Fibroblast of skin of left quadriceps (primary cell): ENCODE data around the gene LRRFIP1.
"Not testable (repeated sequence)": the region's sequence is repeated elsewhere in the genome, so short reads cannot be mapped to it uniquely, and the experiment has no call there.

Experiments used
- DNase-seq, 2 experiments: peaks; one replicate each; pipeline ENCODE4 v3.0.0-alpha.2; 2013; ENCODE audit warnings: low read depth in 2 of 2

The LRRFIP1 gene

DNA sequence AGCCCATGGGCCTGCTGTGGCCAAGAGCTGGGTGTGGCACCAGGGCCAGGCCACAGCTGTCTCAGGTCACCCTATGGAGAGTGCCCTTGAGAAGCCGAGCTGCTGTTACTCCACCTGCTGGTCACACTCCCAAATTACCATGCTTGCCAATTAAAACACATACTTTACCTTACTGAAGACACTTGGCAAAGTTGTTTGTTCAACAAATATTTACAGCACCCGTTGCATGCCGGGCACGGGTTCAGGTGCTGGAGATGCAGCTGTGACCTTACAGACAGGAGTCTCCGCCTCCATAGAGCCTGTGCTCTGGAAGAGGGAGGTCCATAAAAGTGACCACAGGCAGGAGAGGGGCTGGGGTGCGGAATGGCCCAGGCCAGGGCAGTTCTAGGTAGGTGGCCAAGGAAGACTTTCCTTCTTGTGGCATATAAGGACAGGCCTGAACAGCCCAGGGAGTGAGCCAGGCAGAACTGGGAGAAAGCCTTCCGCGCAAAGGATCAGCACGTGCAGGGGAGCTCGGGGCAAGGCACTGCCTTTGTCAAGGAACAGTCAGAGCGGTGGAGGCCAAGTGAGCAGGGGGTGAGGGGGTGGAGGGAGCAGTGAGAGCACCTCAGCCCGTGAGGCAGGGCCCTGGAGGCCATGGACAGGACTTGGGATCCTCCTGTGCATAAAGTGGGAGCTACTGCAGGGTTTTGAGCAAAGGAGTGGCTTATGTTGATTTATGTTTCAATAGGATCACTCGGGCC, 147.6 kb downstream of the LRRFIP1 start:
- no peak for DNase-seq

DNA sequence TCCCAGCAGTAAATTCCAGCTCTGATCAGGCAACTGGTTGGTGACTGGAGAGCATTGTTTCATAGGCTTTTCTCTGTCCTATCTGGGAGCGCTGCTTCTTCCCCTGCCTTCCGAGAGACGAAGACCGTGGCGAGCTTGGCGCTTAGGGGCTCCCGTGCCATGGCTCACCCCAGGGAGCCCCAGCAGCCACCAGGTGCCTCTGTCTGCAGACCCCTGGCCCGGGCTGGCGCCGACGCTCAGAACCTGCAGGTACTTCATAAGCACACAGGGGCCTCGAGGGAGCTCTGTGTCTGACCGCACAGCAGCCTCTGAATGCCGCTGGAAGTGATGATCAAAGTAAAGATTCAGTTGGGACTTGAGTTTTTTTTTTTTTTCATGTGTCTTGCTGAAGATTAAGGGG, 152.1 kb downstream of the LRRFIP1 start:
- no peak for DNase-seq

DNA sequence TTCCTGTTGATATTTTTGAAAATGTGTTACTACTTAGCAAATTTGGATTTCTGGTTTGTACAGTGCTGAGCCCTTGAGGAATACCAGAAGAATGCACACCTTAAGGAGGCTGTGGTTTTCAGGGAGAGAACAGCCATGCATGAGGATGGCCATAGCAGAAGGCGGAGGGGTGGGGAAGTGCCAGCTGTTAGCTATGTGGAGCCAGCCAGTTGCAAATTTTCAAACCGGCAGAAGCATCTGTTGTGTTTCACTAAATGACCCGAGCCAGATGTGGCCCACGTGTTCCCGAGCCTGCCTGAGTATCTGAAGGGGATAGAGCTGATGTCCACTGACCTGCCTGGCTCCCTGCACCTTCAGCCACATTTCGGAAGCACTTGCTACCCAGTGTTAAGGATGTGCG, 154.8 kb downstream of the LRRFIP1 start:
- no peak for DNase-seq

DNA sequence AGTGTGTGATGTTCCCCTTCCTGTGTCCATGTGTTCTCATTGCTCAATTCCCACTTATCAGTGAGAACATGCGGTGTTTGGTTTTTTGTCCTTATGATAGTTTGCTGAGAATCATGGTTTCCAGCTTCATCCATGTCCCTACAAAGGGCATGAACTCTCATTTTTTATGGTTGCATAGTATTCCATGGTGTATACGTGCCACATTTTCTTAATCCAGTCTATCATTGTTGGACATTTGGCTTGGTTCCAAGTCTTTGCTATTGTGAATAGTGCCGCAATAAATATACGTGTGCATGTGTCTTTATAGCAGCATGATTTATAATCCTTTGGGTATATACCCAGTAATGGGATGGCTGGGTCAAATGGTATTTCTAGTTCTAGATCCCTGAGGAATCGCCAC, 156.3 kb downstream of the LRRFIP1 start:
- DNase-seq, result not testable (repeated sequence)

DNA sequence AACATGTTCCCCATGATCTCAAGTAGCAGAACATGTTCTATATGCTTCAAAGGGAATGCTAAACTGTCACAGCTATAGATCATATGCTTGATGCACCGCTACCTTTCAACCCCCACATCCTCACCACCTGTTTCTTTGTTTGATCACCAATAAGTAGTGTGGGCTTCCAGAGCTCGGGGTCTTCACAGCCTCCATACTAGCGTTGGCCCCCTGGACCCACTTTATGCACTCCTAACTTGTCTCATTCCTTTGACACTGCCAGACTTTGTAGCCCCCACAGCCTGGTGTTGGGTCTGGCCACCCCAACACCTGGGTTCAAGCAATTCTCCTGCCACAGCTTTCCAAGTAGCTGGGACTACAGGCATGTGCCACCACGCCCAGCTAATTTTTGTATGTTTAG, 159.5 kb downstream of the LRRFIP1 start:
- no peak for DNase-seq

DNA sequence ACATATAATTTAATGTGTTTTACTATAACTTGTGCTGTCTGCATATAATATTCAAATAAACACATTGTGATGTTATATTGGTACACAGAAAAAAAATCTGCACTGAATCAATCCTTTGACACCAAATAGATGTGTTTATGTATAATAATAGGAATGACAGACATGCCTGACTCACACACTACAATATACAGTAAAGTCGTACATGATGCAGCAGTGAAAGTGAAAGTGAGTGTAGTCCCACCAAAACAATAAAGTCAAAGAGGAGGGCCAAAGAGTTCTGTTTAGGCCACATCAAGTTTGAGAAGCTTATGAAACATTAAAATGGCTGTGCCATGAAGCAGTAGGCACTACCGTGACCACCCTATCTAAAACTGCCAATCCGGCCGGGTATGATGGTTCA, 163.0 kb downstream of the LRRFIP1 start:
- DNase-seq, result no peak

DNA sequence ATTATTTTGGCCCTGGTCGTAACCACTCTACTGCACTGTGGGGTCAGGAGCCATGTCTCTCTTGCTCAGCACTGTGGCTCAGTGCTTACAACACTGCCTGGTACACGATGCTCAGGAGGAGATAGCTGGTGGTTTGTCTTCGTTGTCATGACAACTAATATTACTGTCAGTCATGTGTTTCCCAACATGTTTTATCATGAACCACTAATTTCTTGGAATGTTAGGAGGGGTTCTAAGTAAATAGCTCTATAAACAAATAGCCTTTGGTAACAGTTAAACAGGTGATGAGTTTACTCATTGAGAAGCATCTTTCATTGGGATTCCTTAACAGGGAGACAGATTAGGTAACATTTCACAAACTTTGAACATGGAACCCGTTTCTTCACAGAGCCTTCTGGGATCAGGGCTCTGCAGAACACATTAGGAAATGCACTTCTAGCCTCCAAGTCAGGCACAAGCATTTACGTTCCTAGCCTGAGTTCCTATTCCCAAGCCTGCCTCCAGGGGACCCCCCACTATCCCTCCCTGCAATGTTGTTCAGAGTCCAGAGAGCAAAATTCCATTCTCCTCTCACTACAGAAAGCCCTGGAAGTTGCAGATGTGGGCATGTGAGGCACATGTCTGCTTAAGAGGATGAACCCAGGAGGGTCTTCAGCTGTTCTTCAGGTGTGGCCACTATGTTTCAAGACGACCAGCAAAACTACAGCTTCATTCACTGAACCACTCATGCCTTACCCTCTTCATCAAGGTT, 164.8 kb downstream of the LRRFIP1 start:
- DNase-seq, result no peak

DNA sequence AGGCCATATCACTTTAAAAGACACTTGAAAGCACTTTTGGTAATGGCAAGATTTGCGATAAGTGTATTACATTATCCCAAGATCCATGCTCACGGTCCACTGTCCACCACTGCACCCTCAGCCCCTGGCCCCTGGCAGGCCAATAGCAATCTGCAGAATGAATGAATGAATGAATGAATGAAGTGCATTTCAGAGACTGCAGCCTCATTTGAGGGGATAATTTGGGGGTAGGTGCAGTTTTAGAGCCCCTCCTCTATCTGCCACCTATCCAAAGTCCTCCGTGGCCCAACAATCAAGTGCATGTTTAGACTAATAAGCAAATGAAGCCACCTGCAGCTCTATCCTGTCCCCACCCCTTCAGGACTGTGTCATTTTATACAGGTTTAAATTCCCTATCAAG, 169.9 kb downstream of the LRRFIP1 start:
- no peak for DNase-seq

DNA sequence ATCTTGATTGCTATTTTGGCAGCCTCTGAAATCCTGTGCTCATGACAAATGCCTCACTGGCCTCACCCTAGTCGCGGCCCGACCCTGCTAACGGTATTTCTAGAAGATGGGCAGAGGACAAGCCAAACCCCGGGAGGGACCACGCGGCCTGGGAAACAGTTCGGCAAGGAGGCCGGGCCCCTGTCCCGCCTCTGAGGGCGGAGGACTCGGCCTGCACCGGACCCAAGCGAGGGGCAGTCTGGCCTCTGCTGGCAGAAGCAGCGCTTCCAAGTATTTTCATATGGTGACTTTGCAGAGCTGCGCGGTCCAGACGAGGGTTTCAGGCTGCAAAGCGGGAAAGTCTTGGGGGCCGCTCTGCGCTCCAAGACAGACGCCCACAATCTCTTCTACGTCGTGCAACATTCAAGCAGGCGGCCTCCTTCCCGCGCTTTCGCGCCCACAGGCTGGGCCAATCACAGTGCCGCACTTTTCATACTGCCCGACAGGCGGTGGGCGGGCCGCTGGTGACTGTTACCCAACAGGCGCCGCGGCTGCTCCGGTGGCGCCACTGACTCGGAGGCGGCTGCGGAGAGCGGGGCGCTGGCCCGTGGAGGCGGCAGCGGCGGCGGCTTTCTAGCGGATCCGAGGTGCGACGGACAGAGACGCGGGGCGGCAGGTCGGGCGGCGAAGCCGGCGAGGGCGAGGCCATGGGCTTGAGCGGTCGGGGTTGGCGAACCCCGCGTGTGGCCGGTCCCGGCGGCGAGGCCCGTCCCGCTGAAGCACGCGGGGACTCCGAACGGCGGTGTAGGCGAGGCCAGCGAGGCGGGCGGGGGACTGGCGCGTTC, 171.1 kb downstream of the LRRFIP1 start, which contains the start of gene RBM44:
Gene RBM44, plus strand, starts transcription at position 544 of the 824 bp plus-strand sequence. CDS start 14,831 bp downstream, outside the sequence.
- no peak for DNase-seq

DNA sequence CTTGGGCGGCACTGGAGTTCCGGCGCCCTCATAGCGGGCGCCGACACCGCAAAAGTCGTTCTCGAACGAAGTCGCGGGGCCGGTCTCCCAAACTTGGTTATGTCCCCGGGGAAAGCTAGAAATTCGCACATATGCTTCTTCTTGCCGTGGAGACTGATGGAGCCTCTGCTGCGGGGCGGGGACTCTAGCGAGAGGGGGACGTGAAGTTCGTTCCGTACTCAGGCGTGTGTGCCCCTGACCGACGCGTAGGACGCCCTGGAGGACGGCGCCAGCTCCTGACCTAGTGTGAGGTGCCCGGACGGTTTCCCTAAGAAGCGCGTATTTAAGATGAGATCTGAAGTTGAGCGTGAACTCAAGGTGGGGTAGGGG, 171.7 kb downstream of the LRRFIP1 start:
- DNase-seq, result no peak

DNA sequence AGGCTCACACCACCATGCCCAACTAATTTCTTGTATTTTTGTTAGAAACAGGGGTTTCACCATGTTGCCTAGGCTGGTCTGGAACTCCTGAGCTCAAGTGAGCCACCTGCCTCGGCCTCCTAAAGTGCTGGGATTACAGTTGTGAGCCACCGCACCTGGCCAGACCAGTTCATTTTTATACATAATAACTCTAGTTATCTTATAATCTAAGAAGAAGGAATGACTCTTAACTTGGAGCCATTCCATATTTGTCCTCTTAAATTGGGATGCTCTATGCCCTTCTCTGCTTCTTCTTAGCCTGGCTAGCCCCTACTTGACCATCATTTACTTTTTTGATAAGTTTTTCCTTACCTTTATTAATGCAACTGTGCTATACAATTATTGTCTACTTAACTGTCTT, 174.1 kb downstream of the LRRFIP1 start:
- no peak for DNase-seq

DNA sequence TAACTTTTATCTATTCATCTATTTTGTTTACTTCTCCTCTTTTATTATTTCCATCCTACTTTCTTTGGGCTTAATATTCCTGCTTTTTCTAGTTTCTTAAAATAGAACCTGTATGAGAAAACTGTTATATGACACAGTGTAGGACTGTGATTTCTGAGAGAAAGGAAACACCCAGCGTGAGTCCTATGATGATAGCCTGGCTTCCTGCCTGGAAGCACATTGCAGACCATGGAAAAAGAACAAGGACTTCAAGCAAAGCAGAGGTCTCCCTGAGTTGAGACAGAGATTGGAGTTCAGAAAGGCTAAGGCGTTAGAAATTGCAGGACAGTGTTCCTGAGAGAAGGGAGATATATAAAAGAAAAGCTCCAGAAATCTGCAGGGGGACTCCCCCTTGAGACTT, 178.9 kb downstream of the LRRFIP1 start:
- no peak for DNase-seq

DNA sequence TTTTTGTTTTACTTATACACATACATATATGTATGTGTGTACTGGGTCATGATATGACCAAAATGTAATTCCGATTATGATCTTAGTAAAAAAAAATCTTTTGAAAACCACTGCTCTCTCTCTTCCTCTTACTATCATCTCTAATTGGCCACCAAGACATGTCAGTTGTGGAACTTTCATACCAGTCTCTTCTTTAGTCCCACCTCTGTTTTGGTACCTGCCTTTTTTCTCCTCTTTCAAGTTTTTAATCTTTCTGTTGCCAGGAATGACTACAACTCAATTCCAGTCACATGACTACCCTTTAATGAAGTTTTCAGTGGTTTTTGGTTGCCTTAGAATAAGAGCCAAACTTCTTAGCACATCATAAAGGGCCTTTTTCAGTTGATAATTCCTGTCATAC, 188.2 kb downstream of the LRRFIP1 start:
- DNase-seq, result no peak

DNA sequence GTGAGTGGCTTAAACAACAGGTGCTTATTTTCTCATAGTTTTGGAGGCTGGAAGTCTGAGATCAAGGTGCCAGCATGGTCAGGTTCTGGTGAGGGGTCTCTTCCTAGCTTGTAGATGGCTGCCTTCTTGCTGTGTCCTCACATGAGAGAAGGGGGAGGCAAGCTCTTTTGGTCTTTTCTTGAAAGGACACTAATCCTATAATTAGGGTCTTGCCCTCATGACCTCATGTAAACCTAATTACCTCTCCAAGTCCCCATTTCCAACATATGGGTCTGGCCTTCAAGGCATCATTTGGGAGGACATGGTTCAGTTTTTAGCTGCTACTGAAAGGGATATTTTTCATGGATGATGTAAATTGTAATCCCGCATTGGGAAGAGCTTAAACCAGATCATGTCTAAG, 189.1 kb downstream of the LRRFIP1 start:
- no peak for DNase-seq

DNA sequence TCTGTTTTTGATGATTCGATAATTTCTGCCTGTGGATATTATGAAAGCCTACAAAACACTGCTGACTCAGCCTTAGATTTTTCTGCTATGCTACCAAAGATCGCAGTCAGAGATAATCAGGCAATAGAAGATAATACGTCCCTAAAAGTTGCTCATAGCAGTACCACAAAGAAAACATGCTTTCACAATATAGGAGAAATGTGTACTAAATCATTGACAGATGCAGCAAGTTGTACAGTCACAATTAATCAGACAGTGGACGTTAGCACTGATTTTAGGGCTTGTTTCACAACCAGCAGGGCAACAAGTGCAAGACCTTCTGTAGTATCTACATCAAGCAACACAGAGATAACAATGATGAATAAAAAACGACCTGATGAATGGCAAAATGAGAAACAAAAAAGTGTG, 190.7 kb downstream of the LRRFIP1 start:
- DNase-seq, result peak; percentile 70 to 72

DNA sequence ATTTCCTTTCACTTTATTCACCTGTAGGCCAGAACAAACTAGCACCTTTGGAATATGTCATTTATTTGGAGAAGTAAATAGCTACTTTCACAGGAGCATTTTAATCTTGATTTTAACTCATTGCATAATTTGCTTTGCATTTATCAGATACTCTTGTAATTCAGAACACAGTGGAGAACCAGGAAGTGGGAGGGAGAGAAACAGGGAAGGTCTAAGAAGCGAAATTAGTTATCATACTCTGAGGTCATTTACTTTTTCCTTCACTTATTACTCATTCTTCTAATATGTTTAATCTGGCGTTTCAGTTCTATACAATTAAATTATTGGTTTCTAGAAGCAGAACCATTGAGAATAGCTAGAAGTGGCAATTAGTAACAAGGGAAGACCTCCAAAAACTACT, 191.8 kb downstream of the LRRFIP1 start:
- DNase-seq, result no peak

DNA sequence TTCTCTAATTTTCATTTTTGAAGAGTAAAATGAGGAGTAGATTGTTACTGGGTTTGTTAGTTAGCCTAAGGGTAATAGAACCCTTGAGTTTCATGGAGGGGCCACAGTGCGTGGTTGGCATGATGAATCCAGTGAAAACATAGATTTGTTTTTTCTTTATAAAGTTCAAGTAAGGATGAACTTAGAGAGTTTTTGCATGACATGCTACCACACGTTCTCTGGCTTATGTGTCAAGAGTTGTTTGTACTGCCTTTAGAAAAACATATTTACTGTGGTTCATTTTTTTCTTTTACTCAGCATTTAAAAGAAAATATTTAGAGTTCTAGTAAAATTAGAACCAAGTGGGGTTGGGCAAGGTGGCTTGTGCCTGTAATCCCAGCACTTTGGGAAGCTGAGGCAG, 193.0 kb downstream of the LRRFIP1 start:
- no peak for DNase-seq

DNA sequence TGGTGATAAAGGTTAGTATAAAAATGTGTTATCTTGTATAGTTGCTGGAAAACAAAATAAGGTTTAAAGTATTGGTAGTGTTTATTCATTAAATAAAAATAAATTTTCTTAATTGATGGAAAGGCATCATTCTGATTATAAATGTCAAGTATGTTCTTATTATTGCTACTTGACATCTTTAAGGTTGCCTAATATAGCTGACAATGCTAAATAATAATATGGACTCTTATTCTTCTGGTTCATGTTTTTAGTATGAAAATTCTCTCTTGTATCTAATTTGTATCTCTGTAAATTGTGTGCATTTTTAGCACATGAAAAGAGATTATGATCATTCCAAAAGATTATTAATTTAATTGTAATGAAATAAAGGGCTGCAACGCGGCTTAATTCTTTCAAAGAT, 196.2 kb downstream of the LRRFIP1 start:
- no peak for DNase-seq

DNA sequence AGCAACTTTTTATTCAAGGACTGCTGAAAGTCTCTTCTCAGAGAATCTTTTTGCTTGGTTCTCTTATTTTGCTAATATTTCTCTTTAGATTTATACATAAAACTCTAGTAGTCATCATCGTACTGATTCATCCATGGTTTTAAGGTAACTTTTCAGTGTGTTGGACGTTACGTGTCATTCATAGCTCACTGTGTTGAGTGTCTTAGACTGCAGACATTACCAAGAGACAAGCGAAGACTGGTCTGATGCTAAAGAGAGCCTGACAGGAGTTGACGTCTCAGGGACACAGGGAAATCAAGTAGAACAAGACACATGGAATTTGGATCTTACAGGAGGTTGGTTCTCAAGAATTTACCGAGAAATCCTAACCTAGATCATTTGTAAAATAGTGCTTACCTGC, 196.7 kb downstream of the LRRFIP1 start:
- no peak for DNase-seq

DNA sequence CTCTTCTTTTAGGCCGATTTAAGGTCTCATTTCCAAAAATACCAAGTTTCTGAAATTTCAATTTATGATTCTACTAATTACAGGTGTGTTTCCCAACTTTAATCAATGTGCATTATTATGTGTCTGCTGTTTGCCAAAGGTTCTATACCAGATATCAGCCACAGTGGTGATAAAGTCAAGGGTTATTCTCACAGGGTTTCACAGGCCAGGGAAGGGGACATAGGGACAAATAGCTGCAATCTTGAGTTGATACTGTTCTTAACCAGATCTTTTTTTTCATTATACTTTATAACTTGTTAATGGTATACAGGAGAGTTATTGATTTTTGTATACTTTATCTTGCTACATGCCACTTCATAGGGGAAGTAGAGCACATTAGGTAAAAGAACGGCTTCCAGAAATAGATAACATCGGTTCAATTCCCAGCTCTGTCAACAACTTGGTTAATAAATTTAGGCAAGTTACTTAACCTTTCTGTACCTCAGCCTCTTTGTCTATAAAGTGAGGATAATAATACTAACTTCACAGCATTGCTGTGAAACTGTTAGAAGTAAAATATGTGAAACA, 200.1 kb downstream of the LRRFIP1 start:
- DNase-seq, result no peak
